ENCODE data around the gene TMEM132C.
A peak's percentile ranks its signal among the peaks of the same experiment; 100 is the strongest.

DNA sequence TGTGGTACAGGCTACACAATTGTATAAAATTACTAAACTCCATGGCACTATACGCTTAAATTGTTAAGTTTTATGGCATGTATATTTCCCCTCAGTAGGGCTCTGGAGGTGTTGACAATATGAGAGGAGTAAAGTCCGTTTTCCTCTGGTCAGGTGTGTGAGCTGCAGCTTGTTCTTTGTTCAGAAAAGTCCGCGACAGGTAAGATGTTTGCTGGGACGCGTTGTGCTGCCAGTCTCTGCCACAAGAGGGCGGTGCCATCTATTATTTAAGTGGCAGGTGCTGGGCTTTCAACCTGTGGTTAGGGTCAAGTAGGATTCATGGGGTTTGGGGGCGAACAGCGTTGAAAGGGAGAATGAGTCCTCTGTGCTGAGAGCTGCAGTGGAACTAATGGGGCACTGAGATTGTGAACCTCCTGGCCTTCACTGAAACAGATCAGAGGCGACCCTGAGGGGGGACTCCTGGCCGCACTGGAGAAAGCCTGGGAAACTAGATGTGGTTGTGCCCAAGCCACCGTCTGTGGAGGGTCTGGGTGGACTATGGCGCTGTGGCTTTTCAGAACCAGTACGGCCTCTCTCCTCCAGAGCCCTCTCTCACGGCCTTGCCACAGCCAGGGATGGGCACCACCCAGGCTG is 377.8 kb downstream of the TMEM132C start:
- TF ChIP-seq YY1 (IDR thresholded peaks at IDR 0.05; ENCODE audit: low read depth, low read length) = no peak
- TF ChIP-seq CHD1 (IDR thresholded peaks at IDR 0.05; ENCODE audit: low read depth, low read length) = no peak
- TF ChIP-seq MAX (IDR thresholded peaks at IDR 0.05) = no peak
- TF ChIP-seq POLR2A (IDR thresholded peaks at IDR 0.05; ENCODE audit: control extremely low read depth in 1 of 2, low read depth in 2 of 2, low read length in 2 of 2) = no peak
- TF ChIP-seq TAF1 (IDR thresholded peaks at IDR 0.05; ENCODE audit: low read depth, low read length) = no peak
- TF ChIP-seq POLR2AphosphoS5 (IDR thresholded peaks at IDR 0.05; ENCODE audit: low read depth, low read length) = no peak
- TF ChIP-seq, protein P1, sequence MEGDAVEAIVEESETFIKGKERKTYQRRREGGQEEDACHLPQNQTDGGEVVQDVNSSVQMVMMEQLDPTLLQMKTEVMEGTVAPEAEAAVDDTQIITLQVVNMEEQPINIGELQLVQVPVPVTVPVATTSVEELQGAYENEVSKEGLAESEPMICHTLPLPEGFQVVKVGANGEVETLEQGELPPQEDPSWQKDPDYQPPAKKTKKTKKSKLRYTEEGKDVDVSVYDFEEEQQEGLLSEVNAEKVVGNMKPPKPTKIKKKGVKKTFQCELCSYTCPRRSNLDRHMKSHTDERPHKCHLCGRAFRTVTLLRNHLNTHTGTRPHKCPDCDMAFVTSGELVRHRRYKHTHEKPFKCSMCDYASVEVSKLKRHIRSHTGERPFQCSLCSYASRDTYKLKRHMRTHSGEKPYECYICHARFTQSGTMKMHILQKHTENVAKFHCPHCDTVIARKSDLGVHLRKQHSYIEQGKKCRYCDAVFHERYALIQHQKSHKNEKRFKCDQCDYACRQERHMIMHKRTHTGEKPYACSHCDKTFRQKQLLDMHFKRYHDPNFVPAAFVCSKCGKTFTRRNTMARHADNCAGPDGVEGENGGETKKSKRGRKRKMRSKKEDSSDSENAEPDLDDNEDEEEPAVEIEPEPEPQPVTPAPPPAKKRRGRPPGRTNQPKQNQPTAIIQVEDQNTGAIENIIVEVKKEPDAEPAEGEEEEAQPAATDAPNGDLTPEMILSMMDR (IDR thresholded peaks at IDR 0.05; ENCODE audit: control extremely low read depth in 1 of 3, insufficient read depth in 1 of 3, low read depth in 1 of 3, low read length in 3 of 3) = peak; percentile 87 to 92 (median 90)
- TF ChIP-seq SP1 (IDR thresholded peaks at IDR 0.05; ENCODE audit: low read depth, low read length) = no peak
